Stimulated activated naive CD4-positive, alpha-beta T cell (primary cell): Measurements from ENCODE around the gene SHD.
"Not testable (repeated sequence)": the region's sequence is repeated elsewhere in the genome, so short reads cannot be mapped to it uniquely, and the experiment has no call there.

Source experiments
- DNase-seq, 6 experiments: peaks; one replicate each; lab custom pipeline; 2025; lab: John Stamatoyannopoulos, UW

Gene SHD

GRCh38 chr19:4278419-4279266, at the start of gene SHD:
SHD (plus strand) TSS chr19:4279266; CDS start chr19:4280064, 798 bp downstream.
- no peak for DNase-seq

GRCh38 chr19:4230237-4230636, 48.8 kb upstream of the SHD start:
- DNase-seq: not testable (repeated sequence)

GRCh38 chr19:4231521-4231920, 47.5 kb upstream of the SHD start:
- DNase-seq: not testable (repeated sequence)

- DNase-seq: not testable (repeated sequence)
Observed at GRCh38 chr19:4232139-4232538, 46.9 kb upstream of the SHD start.

GRCh38 chr19:4232614-4233281, 46.3 kb upstream of the SHD start:
- DNase-seq: no peak

GRCh38 chr19:4233282-4233853, 45.7 kb upstream of the SHD start:
- peak; percentile 20 to 62 (median 46) for DNase-seq

- DNase-seq: no peak
Observed at GRCh38 chr19:4234142-4234861, 44.8 kb upstream of the SHD start.

- no peak for DNase-seq
Observed at GRCh38 chr19:4234862-4235201, 44.2 kb upstream of the SHD start.

GRCh38 chr19:4237510-4237909, 41.6 kb upstream of the SHD start:
- not testable (repeated sequence) for DNase-seq

- DNase-seq: no peak
Observed at GRCh38 chr19:4238831-4239230, 40.2 kb upstream of the SHD start.

- DNase-seq: no peak
Observed at GRCh38 chr19:4241824-4242430, 37.1 kb upstream of the SHD start.

- DNase-seq: not testable (repeated sequence)
Observed at GRCh38 chr19:4245938-4246337, 33.1 kb upstream of the SHD start.

- peak; percentile 94 to 100 (median 99) for DNase-seq
Observed at GRCh38 chr19:4246767-4247593, 32.1 kb upstream of the SHD start, which contains the start of gene YJU2. YJU2 (plus strand) TSS chr19:4247080; CDS start chr19:4247147, 67 bp downstream.

GRCh38 chr19:4256563-4256962, 22.5 kb upstream of the SHD start:
- no peak for DNase-seq

GRCh38 chr19:4257025-4257424, 22.0 kb upstream of the SHD start:
- no peak for DNase-seq

- no peak for DNase-seq
Observed at GRCh38 chr19:4258181-4258580, 20.9 kb upstream of the SHD start.

GRCh38 chr19:4260613-4261191, 18.4 kb upstream of the SHD start:
- DNase-seq: no peak

- peak in 3 of 6 experiments; percentile 12 to 34 (median 14) for DNase-seq
Observed at GRCh38 chr19:4264812-4265211, 14.3 kb upstream of the SHD start.

GRCh38 chr19:4266253-4267000, 12.6 kb upstream of the SHD start:
- no peak for DNase-seq
